ENCODE measurements around the gene PMPCA. TPM values are rescaled to one million over a fixed set of nuclear protein-coding genes. Genes with fewer than 3 reads are reported as not detected.
A peak's percentile ranks its signal among the peaks of the same experiment; 100 is the strongest.

PMPCA gene
- total RNA-seq, 4 donors from 2014 or later = 36.4 to 59.3 (median 39.8) TPM

- Histone ChIP-seq H3K4me3 (no peak overlapping the region), H3K27ac (no peak overlapping the region), H3K27me3 (no peaks in the 10 kb centered on the region), H3K36me3 (peaks cover 0 to 59% of the 10 kb centered on the region in 2 donors), H3K9me3 (no peaks in the 10 kb centered on the region), H3K4me1 (peaks cover 0 to 36% (median 12%) of the 10 kb centered on the region in 3 donors)
- no peak for TF ChIP-seq POLR2AphosphoS5 (IDR thresholded peaks at IDR 0.05)
- TF ChIP-seq CTCF (IDR thresholded peaks at IDR 0.05) = no peak
- no peak for TF ChIP-seq POLR2A (IDR thresholded peaks at IDR 0.05)
- TF ChIP-seq EP300 (IDR thresholded peaks at IDR 0.05) = no peak
- WGBS, 2 donors (ENCODE audit: low coverage in 1 of 2) = 68 to 88% methylated on average over 4 to 5 of the region's 7 CpGs
- ATAC-seq = no peak
Observed at GRCh38 chr9:136407911-136408310, 2.5 kb upstream of the PMPCA start.

GRCh38 chr9:136409557-136410455, 652 bp upstream of the PMPCA start:
- 67% methylated on average over 3 of the region's 71 CpGs; no CpG with 5 or more reads in 1 of the 2 donors for WGBS, 2 donors (ENCODE audit: low coverage in 1 of 2)
- H3K4me1 ChIP-seq = peaks cover 0 to 40% (median 12%) of the 10 kb centered on the region in 3 donors
- peak overlapping the region; percentile 64 to 96 for H3K4me3 ChIP-seq
- ATAC-seq = peak; percentile 14
- no peaks in the 10 kb centered on the region for H3K27me3 ChIP-seq
- TF ChIP-seq CTCF (IDR thresholded peaks at IDR 0.05) (peak in 1 of 4 experiments; percentile 6), POLR2A (IDR thresholded peaks at IDR 0.05) (no peak)
- peak overlapping the region; percentile 31 to 92 (median 87) for H3K27ac ChIP-seq
- peaks cover 0 to 63% of the 10 kb centered on the region in 2 donors for H3K36me3 ChIP-seq
- no peaks in the 10 kb centered on the region for H3K9me3 ChIP-seq

GRCh38 chr9:136411378-136411777, 920 bp downstream of the PMPCA start:
- no peaks in the 10 kb centered on the region for H3K27me3 ChIP-seq
- TF ChIP-seq CTCF (IDR thresholded peaks at IDR 0.05) (no peak), EP300 (IDR thresholded peaks at IDR 0.05) (no peak), POLR2AphosphoS5 (IDR thresholded peaks at IDR 0.05) (no peak), POLR2A (IDR thresholded peaks at IDR 0.05) (no peak)
- H3K27ac ChIP-seq = peak overlapping the region in 1 of 4 donors; percentile 86
- no peaks in the 10 kb centered on the region for H3K9me3 ChIP-seq
- peaks cover 0 to 40% (median 12%) of the 10 kb centered on the region in 3 donors for H3K4me1 ChIP-seq
- peaks cover 0 to 63% of the 10 kb centered on the region in 2 donors for H3K36me3 ChIP-seq
- WGBS, 2 donors (ENCODE audit: low coverage in 1 of 2) = 39 to 40% methylated on average over 4 of the region's 4 CpGs
- no peak for ATAC-seq
- peak overlapping the region; percentile 94 to 96 for H3K4me3 ChIP-seq

GRCh38 chr9:136412962-136413361, 2.5 kb downstream of the PMPCA start:
- Histone ChIP-seq H3K27me3 (no peaks in the 10 kb centered on the region), H3K9me3 (no peaks in the 10 kb centered on the region), H3K27ac (no peak overlapping the region), H3K4me3 (no peak overlapping the region), H3K36me3 (peaks cover 0 to 63% of the 10 kb centered on the region in 2 donors), H3K4me1 (peaks cover 0 to 40% (median 12%) of the 10 kb centered on the region in 3 donors)
- ATAC-seq = no peak
- TF ChIP-seq POLR2AphosphoS5 (IDR thresholded peaks at IDR 0.05) = no peak
- no peak for TF ChIP-seq EP300 (IDR thresholded peaks at IDR 0.05)
- no peak for TF ChIP-seq POLR2A (IDR thresholded peaks at IDR 0.05)
- WGBS, 2 donors (ENCODE audit: low coverage in 1 of 2) = 37 to 74% methylated on average over 2 to 4 of the region's 9 CpGs

GRCh38 chr9:136416427-136416826, 6.0 kb downstream of the PMPCA start:
- Histone ChIP-seq H3K4me3 (no peak overlapping the region), H3K27me3 (no peaks in the 10 kb centered on the region), H3K4me1 (peaks cover 0 to 16% (median 3%) of the 10 kb centered on the region in 3 donors), H3K9me3 (no peaks in the 10 kb centered on the region), H3K27ac (no peak overlapping the region), H3K36me3 (peaks cover 0 to 95% of the 10 kb centered on the region in 2 donors)
- 92 to 93% methylated on average over 2 to 6 of the region's 8 CpGs for WGBS, 2 donors (ENCODE audit: low coverage in 1 of 2)
- ATAC-seq = no peak
- TF ChIP-seq POLR2AphosphoS5 (IDR thresholded peaks at IDR 0.05) (no peak), POLR2A (IDR thresholded peaks at IDR 0.05) (no peak), EP300 (IDR thresholded peaks at IDR 0.05) (no peak), CTCF (IDR thresholded peaks at IDR 0.05) (no peak)

Data from gastroesophageal sphincter (tissue), 4 donors.